CD4-positive, alpha-beta T cell treated with Interleukin-10 for 1 hour (primary cell): ENCODE data around the gene SLU7.

Experiments
- DNase-seq: peaks from one replicate; pipeline ENCODE4 v3.0.0-alpha.2; 2020

Gene SLU7

DNA sequence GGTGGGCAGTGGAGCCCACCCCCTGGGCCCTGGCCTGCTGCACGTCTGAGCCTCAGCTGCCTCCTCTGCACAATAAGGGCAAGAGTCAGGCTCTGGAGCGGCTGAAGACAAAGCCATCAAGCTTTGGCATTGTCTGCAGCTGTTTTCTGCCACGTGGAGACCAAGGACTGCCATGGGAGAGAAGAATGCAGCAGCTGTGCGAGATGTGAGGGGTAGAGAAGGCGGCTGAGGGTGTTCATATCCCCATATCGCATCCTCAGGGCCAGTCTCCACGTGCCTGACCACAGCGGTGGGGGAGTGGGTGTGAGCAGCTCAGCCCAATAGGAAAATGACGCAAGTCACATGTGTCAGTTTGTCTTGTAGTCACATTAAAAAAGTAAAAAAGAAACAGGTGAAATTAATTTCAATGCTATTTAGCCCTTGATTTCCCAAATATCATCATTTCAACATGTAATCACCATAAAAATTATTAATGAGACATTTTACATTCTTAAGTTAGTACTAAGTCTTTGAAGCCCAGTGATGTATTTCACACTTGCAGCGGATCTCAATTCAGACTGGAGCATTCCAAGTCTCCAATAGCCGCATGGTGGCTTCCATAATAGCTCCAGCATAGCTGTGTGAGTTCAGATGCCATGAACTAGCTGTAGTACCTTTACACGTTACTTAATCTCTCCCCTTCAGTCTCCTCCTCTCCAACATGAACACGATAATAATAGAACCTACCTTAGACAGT lies 55.1 kb downstream of the SLU7 start:
- no peak for DNase-seq

- DNase-seq, result no peak
These were observed 55.7 kb downstream of the SLU7 start for GRCh38 chr5:160363211-160363610.

DNA sequence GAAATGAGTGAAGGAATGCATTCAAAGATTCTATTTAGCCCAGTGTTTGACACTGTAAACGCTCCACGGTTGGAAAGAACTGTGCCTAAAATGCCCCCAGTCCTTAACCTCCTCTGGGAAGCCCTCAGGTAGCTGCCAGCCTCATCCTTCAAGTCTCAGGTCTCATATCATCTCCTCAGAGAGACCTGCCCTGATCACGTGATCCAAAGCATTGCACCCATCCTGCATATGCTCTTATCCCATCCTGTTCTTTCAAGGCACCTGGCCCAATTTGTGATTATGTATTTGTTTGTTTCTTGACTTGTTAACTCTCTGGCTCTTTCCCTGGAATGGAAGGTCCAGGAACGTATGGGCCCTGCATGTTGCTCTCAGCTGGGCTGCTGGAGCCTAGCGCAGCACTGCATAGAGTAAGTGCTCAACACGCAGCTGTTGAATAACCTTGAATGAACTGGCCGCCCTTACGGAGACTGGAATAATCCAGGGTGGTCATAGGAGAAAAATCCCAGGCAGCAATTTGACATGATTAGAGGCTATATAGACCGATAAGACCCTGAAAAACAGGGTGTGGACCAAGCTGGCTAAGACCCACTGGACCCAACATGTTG lies 57.2 kb downstream of the SLU7 start:
- no peak for DNase-seq

DNA sequence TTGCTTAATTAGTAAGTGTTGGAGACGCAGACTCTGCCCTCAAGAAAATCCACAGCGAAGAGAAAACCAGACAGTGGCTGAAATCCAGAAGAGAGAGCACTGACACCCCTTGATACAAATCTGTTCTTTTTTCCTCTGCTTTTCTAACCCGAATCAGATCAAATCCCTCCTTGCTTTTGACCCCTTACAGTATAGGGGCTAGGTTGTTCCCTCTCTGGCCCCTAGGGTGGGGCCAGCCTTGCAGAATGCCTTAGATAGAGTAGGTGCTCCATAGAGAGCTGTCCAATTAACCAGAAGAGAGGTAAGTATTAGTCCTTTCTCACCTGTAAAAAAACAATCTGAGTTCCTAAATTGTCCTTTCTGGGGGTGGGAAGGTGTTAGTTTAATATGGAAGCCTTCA lies 58.6 kb downstream of the SLU7 start:
- no peak for DNase-seq

DNA sequence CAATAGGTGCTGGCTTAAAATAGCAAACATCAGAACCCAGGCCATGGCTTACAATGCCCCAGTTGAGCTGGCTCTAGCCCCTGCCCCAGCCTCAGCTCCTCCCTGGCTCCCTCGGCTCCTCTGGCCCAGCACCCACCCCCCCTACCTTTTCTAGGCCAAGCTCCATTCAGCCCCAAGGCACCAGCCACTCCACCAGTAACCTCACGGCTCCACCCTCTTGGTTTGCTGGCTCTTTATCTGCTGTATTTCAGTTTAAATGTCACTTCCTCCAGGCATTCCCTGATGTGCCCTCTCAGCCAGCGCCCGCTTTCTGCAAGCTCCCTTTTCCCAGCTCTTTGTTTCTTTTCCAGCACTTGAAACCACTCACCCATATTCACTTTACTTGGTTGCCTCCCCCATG lies 59.1 kb downstream of the SLU7 start:
- no peak for DNase-seq

DNA sequence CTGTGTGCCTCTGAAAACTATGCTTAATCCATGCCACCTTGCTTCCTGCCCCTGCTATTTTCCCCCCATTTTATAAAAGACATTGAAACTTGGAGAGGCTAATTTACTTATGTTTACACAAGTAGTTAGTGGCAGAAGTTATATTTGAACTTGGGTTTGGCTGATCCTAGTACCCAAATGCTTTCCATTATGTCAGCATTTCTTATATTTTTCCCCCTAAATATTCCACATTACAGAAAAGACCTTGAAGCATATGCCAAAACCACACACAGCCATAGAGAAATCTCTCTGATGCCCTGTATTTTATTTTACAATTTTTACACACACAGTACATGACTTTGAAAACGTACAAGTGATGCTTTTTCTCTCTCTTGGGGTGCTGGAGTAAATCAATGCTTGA lies 59.6 kb downstream of the SLU7 start:
- no peak for DNase-seq

DNA sequence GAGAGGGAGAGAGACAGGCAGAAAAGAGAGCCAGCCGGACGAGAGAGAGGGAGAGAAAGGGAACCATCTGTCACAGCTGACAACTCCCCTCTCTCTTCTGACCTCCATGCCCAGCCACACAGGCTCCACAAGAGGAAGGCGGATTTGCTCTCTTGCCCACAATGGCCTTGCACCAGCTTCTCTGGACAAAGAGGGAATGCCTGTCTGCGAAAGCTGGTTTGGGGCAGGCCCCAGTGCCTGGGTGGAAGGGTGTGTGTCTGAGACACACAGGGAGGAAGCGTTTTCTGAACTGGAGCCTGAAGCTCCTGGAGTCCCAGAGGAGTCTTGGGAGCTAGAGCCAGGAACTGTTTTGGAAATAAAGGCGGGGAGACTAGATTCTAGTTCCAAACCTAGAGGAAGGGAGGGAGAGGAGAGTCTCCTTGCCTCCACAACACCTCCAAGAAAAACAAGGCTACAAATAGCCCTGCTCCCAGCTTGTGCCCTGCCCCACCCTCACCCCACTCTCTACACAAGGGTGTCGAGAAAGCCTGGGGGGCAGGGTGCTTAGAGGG lies 60.9 kb downstream of the SLU7 start:
- DNase-seq, result no peak

DNA sequence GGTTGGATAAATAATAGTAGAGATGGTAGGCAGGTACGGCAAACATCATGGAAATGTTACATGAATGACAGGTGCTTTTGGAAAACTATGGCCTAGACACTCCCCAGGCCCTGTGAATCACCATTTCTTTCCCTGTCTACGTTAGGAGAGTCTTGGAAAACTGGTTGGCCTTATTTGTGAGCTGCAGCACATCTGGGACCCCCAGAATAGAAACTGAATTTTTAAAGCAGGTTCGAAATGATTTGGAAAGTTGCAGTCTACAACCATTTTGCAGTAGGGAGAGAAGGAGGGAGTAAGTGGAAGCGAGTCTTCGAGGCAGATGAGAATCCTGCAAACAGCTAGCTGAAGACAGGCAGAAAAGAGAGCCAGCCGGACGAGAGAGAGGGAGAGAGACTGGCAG lies 61.5 kb downstream of the SLU7 start:
- DNase-seq, result no peak

DNA sequence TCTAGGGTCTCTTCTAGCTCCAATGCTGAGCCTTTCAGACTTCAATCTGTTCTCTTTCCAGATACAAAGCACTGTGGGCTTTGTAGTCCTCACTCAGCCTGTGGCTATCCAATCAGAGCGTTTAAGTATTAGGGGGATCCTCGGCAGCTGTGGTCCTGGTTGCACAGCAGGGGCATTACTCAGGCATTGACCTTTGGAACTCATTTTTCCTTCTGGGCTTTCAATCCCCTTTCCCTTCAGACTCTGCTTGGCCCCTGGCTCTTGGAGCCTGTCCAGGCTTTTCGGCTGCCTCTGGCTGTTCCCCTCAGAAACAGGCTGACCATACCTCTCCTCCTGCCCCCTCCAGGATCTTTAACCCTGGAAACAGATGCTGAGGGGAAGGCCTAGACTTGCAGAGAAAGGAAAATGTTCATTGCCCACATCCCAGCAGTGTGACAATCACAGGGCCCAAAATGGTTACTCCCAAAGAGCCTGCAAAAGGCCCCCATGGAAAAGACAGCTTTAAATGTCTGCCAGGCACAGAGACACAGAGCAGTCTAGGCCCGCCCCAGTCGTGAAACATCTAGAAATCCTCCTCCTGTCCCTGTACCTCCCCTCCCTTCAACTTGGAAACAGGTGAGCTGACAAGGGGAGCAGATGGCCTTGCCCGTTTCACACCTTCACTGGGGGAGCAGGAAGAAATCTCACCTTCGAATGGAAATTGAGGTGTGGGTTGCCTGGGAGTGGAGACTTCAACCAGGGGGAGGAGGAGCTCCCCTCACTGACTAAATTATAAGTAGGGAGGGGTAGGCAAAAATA lies 62.1 kb downstream of the SLU7 start:
- no peak for DNase-seq

GRCh38 chr5:160354666-160355065 lies 64.2 kb downstream of the SLU7 start:
- DNase-seq, result no peak

DNA sequence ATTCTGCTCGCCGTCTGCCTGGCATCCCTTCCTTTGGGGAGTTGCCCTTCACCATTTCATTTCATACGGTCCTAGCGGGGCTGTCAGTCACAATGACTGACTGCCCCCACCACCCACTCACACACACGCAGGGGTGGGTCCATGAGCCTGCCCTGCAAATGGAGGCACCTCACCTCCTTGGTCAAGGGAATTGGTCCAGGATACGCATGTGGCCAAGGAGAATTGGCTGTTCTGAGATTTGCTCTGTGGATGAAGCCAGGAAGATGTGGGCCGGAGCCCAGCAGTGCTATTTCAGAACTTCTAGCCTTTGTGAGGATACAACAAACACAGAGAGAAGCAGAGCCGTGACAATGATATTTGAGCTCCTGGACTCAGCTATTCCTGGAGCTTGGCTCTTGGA lies 65.5 kb downstream of the SLU7 start:
- no peak for DNase-seq

DNA sequence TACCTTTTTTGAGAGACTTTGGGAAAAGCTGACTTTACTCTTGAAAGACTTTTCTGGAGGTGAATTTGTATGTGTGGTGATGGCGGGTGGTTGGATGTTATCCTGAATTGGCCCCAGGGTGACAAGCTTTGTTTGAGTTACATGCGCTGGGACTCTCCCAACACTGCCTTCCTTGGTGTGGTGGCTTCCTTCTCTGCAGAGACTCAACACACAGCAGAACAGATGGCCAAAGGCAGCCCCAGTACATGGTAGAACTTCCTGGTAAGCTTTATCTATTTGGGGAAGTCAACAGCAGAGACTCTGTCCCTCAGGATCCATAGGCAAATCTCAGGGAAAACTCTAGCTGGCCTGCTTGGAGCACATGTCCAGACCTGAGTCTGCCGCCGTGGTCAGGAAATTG lies 66.6 kb downstream of the SLU7 start:
- no peak for DNase-seq
